ENCODE results near the gene RIMS4. TPM values are rescaled to one million over a fixed set of nuclear protein-coding genes. Genes with fewer than 3 reads are reported as not detected.

The RIMS4 gene
- total RNA-seq, 3 donors from 2014 or later: 0.51 to 2.0 (median 1.4) TPM

DNA sequence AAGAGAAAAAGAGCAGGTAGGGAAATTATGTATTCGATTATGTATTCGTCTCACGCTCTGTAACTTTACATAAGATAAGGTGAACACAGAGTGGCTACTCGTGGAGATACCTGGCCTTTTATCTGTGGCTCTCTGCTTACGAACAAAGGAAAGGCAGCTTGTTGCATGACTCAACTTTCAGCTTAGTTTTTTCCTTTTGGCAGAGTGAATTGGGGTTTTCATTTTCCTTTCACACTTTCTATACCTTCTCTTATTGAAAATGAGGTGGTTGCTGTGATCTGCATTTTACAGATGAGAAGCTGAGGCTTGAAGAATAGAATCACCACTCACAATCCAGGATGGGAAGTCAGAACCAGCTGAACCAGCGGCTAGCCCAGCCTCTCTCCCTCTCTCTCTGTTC, 78.0 kb downstream of the RIMS4 start:
- Histone ChIP-seq H3K9me3 (no peaks in the 10 kb centered on the region), H3K4me3 (no peak overlapping the region), H3K4me1 (ENCODE audit: low read depth) (no peaks in the 10 kb centered on the region), H3K36me3 (ENCODE audit: low read depth) (no peaks in the 10 kb centered on the region)
- intact Hi-C loops (cut with DNase I, micrococcal nuclease): loop anchor here (2.0 to 5.0 kb wide), 2 partner anchors 45 to 48 kb away; no protein-coding TSS in a partner anchor
- TF ChIP-seq, protein P1, sequence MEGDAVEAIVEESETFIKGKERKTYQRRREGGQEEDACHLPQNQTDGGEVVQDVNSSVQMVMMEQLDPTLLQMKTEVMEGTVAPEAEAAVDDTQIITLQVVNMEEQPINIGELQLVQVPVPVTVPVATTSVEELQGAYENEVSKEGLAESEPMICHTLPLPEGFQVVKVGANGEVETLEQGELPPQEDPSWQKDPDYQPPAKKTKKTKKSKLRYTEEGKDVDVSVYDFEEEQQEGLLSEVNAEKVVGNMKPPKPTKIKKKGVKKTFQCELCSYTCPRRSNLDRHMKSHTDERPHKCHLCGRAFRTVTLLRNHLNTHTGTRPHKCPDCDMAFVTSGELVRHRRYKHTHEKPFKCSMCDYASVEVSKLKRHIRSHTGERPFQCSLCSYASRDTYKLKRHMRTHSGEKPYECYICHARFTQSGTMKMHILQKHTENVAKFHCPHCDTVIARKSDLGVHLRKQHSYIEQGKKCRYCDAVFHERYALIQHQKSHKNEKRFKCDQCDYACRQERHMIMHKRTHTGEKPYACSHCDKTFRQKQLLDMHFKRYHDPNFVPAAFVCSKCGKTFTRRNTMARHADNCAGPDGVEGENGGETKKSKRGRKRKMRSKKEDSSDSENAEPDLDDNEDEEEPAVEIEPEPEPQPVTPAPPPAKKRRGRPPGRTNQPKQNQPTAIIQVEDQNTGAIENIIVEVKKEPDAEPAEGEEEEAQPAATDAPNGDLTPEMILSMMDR (IDR thresholded peaks at IDR 0.05): no peak
- DNase-seq: no peak
- no peak for ATAC-seq

DNA sequence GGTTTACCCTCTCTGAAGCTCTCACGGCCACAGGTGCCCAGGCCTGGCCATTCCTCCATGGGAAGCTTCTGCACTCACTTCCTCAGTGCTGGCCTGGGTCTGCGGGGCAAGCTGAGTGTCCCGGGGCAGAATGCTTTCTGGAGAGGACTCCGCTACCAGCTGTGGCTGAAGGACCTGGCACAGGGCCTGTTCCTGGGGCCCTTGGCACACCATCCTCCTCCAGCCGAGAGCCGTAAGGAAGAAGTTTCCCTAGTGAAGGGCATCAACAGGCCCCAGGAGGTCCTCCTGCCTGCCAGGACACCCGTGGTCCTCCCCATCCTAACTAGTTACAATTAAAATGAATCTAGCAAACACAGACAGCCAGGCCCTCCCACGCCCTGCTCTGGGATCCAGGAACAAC, 78.7 kb downstream of the RIMS4 start:
- no peak for ATAC-seq
- H3K4me1 ChIP-seq (ENCODE audit: low read depth): no peaks in the 10 kb centered on the region
- no peak overlapping the region for H3K4me3 ChIP-seq
- DNase-seq: no peak
- no peaks in the 10 kb centered on the region for H3K9me3 ChIP-seq
- intact Hi-C loops (cut with DNase I, micrococcal nuclease): loop anchor here (2.0 to 5.0 kb wide), 2 partner anchors 44 to 47 kb away; no protein-coding TSS in a partner anchor
- no peaks in the 10 kb centered on the region for H3K36me3 ChIP-seq (ENCODE audit: low read depth)
- TF ChIP-seq, protein P1 (IDR thresholded peaks at IDR 0.05): no peak

DNA sequence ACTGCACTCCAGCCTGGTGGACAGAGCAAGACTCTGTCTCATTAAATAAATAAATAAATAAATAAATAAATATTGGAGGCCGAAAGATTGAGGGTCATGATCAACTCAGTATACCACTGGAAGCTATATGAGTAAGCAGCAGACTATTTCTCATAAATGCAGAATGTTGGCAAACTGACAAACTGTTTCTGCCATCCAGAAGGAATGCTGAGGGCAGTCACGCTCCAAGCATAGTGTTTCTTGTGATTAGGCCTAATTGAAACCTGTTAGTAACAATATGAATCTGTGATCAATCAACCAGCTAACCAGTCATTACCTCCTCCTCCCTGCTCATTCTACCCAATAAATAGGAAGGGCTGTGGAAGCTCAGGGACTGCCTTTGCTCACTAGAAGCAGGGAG, 79.9 kb downstream of the RIMS4 start:
- TF ChIP-seq, protein P1 (IDR thresholded peaks at IDR 0.05): no peak
- intact Hi-C loops (cut with DNase I, micrococcal nuclease): loop anchor here in 1 of 2 donors (5.0 kb wide), 1 partner anchor 43 kb away; no protein-coding TSS in a partner anchor
- Histone ChIP-seq H3K9me3 (no peaks in the 10 kb centered on the region), H3K4me1 (ENCODE audit: low read depth) (no peaks in the 10 kb centered on the region), H3K4me3 (no peak overlapping the region), H3K36me3 (ENCODE audit: low read depth) (no peaks in the 10 kb centered on the region)
- ATAC-seq (no peak), DNase-seq (no peak)

DNA sequence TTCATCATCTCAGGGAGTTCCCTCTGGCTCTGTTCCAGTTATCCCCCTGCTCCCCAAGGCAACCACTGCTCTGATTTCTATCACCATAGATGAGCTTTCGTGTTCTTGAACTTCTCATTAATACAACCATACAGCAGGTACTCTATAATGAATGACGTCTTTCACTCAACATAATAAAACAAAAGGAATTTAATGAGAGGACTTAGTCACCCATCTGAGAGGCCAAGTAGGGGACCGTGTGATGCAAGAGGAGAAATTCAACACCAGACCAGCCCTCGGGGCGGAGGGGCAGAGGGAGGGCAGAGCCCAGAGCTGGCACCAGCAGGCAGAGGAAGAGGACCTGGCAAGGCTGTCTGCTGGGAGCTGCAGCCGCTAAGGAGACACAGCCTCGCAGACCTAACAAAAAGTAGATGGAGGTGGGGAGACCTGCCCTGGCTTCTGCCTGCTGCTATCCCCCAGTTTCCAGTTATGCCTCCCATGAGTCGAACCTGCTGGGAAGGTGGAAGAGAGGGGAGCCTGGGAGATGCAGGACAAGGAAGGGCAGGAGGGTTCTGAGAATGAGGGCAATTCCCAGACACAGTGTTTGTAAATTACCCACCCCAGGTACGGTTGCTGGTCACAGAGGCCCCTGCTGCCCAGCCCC, 81.4 kb downstream of the RIMS4 start:
- Histone ChIP-seq H3K4me1 (ENCODE audit: low read depth) (no peaks in the 10 kb centered on the region), H3K9me3 (no peaks in the 10 kb centered on the region), H3K36me3 (ENCODE audit: low read depth) (no peaks in the 10 kb centered on the region), H3K4me3 (no peak overlapping the region)
- TF ChIP-seq, protein P1 (IDR thresholded peaks at IDR 0.05): no peak
- intact Hi-C loops (cut with DNase I, micrococcal nuclease): no loop called here
- DNase-seq (no peak), ATAC-seq (peak; percentile 82)

DNA sequence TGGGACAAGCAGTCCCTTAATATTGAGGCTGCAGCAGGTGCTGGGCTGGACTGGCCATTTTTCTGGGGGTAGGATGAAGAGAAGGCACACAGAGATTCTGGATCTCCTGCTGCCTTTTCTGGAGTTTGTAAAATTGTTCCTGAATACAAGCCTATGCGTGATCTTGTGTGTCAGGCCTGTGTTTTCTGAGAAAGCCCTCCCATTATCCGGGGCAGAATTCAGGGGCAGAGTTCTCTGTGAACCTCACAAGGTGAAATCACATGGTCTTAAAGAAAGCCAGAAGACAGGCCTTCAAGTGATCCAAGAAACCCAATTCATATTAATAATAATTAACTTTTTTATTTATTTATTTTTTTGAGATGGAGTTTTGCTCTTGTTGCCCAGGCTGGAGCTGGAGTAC, 82.7 kb downstream of the RIMS4 start:
- Histone ChIP-seq H3K9me3 (no peaks in the 10 kb centered on the region), H3K4me3 (no peak overlapping the region), H3K4me1 (ENCODE audit: low read depth) (no peaks in the 10 kb centered on the region), H3K36me3 (ENCODE audit: low read depth) (no peaks in the 10 kb centered on the region)
- ATAC-seq: no peak
- no peak for DNase-seq
- TF ChIP-seq, protein P1 (IDR thresholded peaks at IDR 0.05): no peak
- intact Hi-C loops (cut with DNase I, micrococcal nuclease): no loop called here
